Nephron (organoid): ENCODE results near the gene TNK2.

Source experiments
- H3K27ac Mint-ChIP-seq, 3 experiments: 2 replicates each; pipeline ENCODE4 v1.8.0; 2020; ENCODE audit warnings: mixed read lengths in 3 of 3, mild to moderate bottlenecking in 2 of 3, moderate library complexity in 1 of 3
- H3K27me3 Mint-ChIP-seq: 2 replicates; pipeline ENCODE4 v1.8.0; 2021; ENCODE audit warnings: low read depth, mild to moderate bottlenecking, moderate library complexity, mixed read lengths
- H3K36me3 Mint-ChIP-seq: 2 replicates; pipeline ENCODE4 v1.8.0; 2020; ENCODE audit warnings: low read depth, mixed read lengths
- H3K4me1 Mint-ChIP-seq: 2 replicates; pipeline ENCODE4 v1.8.0; 2020; ENCODE audit warnings: mixed read lengths
- H3K4me3 Mint-ChIP-seq, 3 experiments: 2 replicates each; pipeline ENCODE4 v1.8.0; 2020; ENCODE audit warnings: mild to moderate bottlenecking in 3 of 3, mixed read lengths in 3 of 3, moderate library complexity in 2 of 3
- H3K9me3 Mint-ChIP-seq: 2 replicates; pipeline ENCODE4 v1.8.0; 2020; ENCODE audit warnings: mixed read lengths
- CTCF ChIP-seq, 3 experiments: fragments of 200-600 bp; sonication (generic); IDR thresholded peaks; one replicate each; pipeline ENCODE4 v1.5.0; 2021; ENCODE audit warnings: antibody characterized with exemption in 3 of 3; ENCODE audit not compliant: unreplicated experiment in 3 of 3

The TNK2 gene

GRCh38 chr3:195895861-195896360 is 12.4 kb downstream of the TNK2 start:
- Mint-ChIP-seq H3K27me3 (peaks cover 18% of the 10 kb centered on the region), H3K9me3 (no peaks in the 10 kb centered on the region), H3K4me3 (peak overlapping the region; percentile 83 to 85 (median 84)), H3K27ac (peak overlapping the region; percentile 93 to 98 (median 95)), H3K36me3 (no peaks in the 10 kb centered on the region), H3K4me1 (peaks cover 67% of the 10 kb centered on the region)
- TF ChIP-seq CTCF (IDR thresholded peaks at IDR 0.05; ENCODE audit: unreplicated experiment in 3 of 3), result no peak

- Mint-ChIP-seq H3K9me3 (no peaks in the 10 kb centered on the region), H3K36me3 (no peaks in the 10 kb centered on the region), H3K4me3 (peak overlapping the region; percentile 87 to 89 (median 89)), H3K27me3 (peaks cover 18% of the 10 kb centered on the region), H3K27ac (peak overlapping the region; percentile 80 to 94 (median 88)), H3K4me1 (peaks cover 67% of the 10 kb centered on the region)
- no peak for TF ChIP-seq CTCF (IDR thresholded peaks at IDR 0.05; ENCODE audit: unreplicated experiment in 3 of 3)
Observed at GRCh38 chr3:195895078-195895860, 13.1 kb downstream of the TNK2 start.

- Mint-ChIP-seq H3K36me3 (no peaks in the 10 kb centered on the region), H3K9me3 (no peaks in the 10 kb centered on the region), H3K4me1 (peaks cover 72% of the 10 kb centered on the region), H3K4me3 (peak overlapping the region; percentile 87 to 89 (median 87)), H3K27ac (peak overlapping the region in 2 of 3 experiments; percentile 51 to 80), H3K27me3 (peaks cover 12% of the 10 kb centered on the region)
- no peak for TF ChIP-seq CTCF (IDR thresholded peaks at IDR 0.05; ENCODE audit: unreplicated experiment in 3 of 3)
Observed at GRCh38 chr3:195893916-195894465, 14.4 kb downstream of the TNK2 start.

- peak overlapping the region; percentile 51 to 80 (median 65) for H3K27ac Mint-ChIP-seq
- H3K9me3 Mint-ChIP-seq, result no peaks in the 10 kb centered on the region
Observed at GRCh38 chr3:195893516-195893915, 14.8 kb downstream of the TNK2 start.

GRCh38 chr3:195893044-195893395 is 15.3 kb downstream of the TNK2 start:
- peaks cover 6% of the 10 kb centered on the region for H3K27me3 Mint-ChIP-seq
- no peaks in the 10 kb centered on the region for H3K36me3 Mint-ChIP-seq
- peak overlapping the region; percentile 51 to 80 (median 65) for H3K27ac Mint-ChIP-seq
- H3K4me3 Mint-ChIP-seq, result peak overlapping the region; percentile 80 to 87 (median 87)
- no peaks in the 10 kb centered on the region for H3K9me3 Mint-ChIP-seq
- peaks cover 76% of the 10 kb centered on the region for H3K4me1 Mint-ChIP-seq
- no peak for TF ChIP-seq CTCF (IDR thresholded peaks at IDR 0.05; ENCODE audit: unreplicated experiment in 3 of 3)

More at GRCh38 chr3:195893516-195893915, 14.8 kb downstream of the TNK2 start:
- no peak for TF ChIP-seq CTCF (IDR thresholded peaks at IDR 0.05; ENCODE audit: unreplicated experiment in 3 of 3)
- Mint-ChIP-seq H3K4me1 (peaks cover 76% of the 10 kb centered on the region), H3K4me3 (peak overlapping the region; percentile 87 to 89 (median 87)), H3K36me3 (no peaks in the 10 kb centered on the region), H3K27me3 (peaks cover 9% of the 10 kb centered on the region)
